ENCODE measurements around the gene CFD.

- TF ChIP-seq CTCF (IDR thresholded peaks at IDR 0.05; ENCODE audit: low read depth, low read length, poor library complexity, severe bottlenecking): no peak
- no peak for TF ChIP-seq EZH2phosphoT487 (IDR thresholded peaks at IDR 0.05; ENCODE audit: borderline replicate concordance, low read length)
Observed at GRCh38 chr19:861141-861755, 1.8 kb downstream of the CFD start.
